ENCODE measurements around the gene ZNF358.

Gene ZNF358

DNA sequence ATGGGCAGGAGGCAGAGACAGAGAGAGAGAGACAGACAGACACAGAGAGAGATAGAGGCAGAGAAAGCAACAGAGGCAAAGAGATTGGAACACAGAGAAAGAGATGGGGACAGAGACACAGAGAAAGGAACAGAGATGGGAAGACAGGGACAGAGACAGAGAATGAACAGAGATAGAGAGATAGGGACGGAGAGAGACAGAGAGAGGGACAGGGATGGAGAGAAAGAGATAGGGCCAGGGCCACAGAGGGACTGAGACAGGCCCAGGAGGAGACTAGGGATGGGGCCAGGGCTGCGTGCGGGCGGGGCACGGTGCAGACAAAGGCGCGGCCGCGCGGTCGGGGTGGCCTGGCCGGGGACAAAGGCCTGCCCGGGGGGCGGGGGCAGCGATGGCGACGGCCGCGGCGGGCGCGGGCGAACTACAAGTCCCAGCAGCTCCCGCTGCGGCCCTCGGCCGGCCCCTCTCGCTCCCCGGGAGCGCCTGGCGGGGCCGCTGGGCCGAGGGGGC is at the start of gene ZNF358:
TSS of gene ZNF358 (plus strand) at position 459 of the 507 bp plus-strand sequence. CDS start 3,140 bp downstream, outside the sequence.
- peak; percentile 74 for DNase-seq (ENCODE audit: low read depth)

DNA sequence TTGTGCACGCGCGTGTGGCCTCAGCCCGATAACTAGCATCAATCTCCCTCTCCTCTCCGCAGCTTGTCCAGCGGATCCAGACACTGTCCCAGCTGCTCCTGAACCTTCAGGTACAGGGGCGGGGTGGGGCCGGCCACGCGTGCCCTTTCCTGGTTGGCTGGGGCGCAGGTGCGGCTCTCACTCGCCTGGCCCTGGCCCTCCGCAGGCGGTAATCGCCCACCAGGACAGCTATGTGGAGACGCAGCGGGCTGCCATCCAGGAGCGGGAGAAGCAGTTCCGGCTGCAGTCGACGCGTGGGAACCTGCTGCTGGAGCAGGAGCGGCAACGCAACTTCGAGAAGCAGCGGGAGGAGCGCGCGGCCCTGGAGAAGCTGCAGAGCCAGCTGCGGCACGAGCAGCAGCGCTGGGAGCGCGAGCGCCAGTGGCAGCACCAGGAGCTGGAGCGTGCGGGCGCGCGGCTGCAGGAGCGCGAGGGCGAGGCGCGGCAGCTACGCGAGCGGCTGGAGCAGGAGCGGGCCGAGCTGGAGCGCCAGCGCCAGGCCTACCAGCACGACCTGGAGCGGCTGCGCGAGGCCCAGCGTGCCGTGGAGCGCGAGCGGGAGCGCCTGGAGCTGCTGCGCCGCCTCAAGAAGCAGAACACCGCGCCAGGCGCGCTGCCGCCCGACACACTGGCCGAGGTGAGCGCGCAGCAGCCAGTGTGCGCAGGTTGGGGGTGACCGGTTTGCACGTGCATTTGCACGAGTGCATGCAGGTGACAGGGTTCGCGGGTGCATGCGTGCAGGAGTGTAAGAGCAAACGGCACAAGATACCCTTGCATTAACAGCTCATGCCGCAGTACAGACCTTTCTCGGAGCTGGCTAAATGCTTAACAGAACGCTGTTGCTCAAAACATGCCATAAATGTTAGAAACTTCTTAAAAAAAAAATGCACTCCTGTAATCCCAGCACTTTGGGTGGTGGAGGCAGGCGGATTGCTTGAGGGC is 48.6 kb upstream of the ZNF358 start:
- DNase-seq (ENCODE audit: low read depth) = no peak

DNA sequence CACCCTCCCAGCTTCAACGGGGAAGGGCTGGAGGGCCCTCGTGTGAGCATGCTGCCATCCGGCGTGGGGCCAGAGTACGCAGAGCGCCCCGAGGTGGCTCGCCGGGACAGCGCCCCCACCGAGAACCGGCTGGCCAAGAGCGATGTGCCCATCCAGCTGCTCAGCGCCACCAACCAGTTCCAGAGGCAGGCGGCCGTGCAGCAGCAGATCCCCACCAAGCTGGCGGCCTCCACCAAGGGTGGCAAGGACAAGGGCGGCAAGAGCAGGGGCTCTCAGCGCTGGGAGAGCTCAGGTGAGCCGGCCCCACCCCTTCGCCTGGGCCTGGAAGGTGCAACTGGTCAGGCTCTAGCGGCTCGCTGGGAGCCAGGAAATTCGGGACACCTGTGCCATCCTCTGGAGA is 47.1 kb upstream of the ZNF358 start:
- no peak for DNase-seq (ENCODE audit: low read depth)

DNA sequence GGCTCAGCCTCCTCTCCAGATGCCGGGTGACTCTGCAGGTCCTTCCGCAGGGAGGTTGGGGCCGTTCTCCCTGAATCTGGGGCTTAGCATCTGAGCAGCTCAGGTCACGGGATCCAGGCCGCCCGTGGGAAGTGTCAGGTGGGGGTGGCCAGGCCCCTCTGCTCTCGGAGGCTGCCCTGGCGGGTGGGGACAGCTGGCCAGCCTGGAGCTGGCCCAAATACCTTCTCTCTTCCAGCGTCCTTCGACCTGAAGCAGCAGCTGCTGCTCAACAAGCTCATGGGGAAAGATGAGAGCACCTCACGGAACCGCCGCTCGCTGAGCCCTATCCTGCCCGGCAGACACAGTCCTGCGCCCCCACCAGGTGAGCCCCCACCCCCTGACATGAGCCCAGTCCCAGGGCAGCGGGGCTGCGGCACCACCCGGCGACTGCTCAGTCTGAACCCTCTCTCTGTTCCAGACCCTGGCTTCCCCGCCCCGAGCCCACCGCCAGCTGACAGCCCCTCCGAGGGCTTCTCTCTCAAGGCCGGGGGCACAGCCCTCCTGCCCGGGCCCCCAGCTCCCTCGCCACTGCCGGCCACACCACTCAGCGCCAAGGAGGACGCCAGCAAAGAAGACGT is 46.1 kb upstream of the ZNF358 start:
- no peak for DNase-seq (ENCODE audit: low read depth)

DNA sequence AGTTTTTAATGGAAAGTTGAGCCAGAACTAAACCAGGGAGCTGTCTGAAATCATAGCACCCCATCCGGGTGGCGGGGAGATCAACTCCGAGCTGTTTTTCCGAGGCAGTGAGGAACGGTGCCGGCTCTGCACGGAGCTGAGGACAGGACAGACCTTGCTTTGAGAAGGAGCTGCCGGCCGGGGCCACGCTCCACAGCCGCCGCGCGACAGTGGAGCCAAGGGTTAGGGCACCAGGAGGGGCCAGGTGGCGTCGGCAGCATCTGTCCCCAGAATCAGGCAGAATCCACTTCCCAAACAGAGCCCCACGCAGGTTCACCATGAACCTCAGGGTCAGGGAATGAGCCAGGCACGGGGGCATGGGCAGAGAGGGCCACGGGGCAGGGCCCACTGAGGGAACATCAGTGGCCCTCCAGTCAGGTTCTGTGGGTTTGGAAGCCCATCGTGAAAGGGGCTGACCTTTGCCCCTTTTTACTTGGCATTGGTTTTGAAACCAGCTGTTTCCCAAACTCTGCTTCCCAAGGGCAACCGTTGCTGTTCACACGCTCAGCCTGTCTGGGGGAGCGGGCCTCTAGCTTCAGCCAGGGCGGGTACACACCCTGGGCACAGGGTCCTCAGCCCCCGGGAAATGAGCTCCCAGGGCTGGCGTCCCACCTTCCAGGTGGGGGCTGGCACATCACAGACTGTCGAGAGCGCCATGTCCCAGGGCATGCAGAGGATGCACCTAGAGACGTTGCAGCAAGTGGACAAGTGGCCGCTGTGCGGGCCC is 45.2 kb upstream of the ZNF358 start:
- no peak for DNase-seq (ENCODE audit: low read depth)

DNA sequence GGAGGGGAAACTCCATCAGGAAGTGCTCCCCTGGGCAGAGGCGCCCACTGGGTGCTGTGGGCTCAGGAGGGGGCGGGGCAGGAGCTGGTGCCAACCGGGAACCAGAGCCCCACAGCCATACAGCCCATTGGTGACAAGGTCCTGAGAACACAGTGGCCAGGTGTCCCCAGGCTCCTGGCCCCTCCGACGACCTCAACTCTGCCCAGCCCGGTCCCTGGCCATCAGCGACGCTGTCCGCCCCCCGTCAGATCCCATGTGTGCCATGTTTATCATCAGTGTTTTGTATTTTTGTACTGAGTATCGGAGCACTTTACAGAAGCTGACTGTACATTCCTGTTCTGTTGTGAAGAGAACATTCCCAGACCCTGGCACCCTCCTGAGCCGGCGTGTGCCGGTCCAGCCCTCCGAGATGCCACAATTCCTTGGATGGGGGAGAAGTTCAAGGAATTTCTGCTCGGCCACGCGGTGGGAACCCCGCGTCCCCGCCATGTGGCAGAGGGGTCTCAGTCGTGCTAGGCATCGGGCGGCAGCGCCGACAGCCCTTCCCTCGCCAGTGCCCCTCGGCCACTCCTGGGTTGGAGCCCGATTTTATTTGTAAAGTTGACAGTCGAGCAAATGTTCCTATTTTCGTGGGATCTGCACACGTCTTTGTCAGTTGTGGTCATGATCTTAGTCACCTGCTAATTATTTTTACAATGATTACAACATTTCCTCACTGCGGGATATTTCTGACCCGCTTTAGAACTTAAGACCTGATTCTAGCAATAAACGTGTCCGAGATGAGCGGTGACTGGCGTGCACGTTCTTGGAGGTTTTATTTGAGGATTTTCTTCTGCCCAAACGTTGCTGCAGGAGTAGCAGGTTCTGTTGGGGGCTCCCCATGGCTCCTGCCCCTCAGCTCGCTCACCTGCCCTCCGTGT is 43.9 kb upstream of the ZNF358 start:
- no peak for DNase-seq (ENCODE audit: low read depth)

DNA sequence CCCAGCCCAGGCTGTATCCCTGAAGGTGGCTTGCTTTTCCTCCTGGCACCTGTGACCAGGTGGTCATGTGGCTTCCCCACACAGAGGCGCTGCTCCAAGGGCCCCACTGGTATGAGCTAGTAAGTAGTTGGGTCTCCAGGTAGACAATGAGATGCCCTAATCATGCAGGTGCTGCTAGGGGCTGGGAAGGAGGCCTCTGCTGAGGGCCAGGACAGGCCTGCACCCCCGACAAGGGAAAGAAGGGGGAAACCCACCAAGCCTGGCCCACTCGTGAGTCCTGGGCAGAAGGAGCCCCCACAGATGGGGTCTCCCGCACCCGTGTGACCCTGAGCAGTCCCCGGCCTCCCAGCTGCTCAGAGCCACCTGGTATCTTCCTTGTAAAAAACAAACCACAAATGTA is 40.2 kb upstream of the ZNF358 start:
- no peak for DNase-seq (ENCODE audit: low read depth)

DNA sequence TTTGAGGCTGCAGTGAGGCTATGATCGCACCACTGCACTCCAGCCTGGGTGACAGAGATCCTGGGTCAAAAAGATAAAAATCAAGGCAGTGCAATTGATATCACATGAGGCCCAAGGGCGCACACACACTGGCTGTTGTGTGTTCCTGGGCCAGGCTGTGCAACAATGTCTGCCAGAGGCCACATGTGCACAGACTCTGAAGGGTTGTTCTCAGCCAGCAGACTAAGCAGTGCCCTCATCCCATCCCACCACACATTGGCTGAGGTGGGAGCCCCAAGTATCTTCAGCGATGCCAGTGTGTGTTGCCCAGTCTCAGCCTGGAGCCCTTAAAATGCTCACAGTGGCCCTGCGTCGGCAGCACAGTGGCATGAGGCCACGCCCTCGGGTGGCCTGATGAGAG is 39.7 kb upstream of the ZNF358 start:
- DNase-seq (ENCODE audit: low read depth) = no peak

DNA sequence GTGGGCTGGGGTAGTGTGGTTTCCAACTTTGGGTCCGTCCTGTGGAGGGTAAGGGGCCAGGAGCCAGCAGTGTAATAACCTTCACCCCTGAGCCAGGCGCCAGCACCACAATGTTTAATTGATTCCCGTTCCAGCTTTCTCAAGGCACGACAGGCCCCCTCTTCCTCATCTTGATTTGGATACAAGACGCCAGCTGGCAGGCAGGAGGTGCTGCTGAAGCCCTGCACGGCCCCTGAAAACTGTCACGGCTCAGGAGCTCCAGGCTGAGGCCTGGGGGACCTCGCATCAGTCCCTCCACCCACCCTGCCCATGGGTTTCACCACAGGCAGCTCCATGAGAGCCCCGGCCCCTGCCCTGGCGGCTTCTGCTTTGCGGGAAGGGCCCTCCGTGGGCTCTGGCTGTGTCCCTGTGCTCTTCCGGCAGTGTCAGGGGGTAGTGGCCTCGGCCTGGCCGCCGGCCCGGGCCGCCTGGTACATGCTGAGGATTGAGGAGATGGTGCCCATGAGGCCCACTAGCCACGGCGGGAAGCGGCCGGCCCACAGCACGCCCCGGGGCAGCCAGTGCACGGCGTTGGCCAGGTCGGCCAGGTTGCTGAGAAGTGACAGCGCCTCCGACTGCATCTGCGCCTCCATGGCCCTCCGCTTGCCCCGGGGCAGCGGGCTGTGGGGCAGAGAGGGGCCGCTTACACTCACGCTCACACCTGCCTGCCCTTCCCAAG is 39.0 kb upstream of the ZNF358 start:
- no peak for DNase-seq (ENCODE audit: low read depth)

DNA sequence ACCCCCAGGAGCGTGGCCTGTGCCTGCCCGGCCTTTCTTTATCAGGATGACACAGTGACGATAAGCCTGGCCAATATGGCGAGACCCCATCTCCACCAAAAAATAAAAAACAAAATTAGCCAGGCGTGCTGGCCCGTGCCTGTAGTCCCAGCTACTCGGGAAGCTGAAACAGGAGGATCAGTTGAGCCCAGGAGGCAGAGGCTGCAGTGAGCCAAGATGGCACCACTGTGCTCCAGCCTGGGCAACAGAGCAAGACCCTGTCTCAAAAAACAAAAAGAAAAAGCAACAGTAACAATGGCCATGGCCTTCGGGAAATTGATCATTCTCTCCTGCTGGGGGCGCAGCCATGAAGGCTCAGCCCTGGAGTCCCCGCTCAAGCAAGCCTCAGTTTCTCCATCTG is 38.1 kb upstream of the ZNF358 start:
- DNase-seq (ENCODE audit: low read depth) = no peak

DNA sequence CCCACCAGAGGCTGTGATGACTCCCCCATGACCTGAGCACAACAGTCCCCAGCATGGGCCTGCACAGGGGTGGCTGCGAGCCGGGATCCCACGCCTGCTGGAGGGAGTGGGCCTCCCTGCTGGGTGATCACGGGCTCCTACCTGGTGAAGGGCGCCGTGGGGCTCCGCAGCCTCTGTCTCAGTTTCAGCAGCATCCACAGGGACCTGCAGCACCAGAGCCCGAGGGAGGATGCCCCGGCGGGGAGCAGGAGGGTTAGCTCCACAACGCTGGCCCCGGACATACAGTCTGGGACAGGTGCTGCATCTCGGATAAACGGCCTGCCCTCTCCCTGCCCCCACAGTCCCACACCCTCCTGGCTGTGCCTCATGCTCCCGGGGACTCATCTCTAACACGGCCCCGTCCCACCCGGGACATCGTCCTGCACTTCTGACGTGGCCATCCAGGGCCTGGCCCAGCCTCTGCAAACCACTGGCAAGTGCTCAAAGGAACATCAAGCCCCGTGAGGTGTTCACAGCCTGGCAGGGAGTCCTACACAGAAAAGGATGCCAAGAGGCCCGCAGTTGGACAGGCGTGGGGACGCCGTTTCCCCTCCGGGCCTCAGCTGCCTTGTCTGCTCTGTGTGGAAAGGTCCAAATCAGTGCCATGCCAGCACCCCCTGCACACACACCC is 37.6 kb upstream of the ZNF358 start:
- no peak for DNase-seq (ENCODE audit: low read depth)

DNA sequence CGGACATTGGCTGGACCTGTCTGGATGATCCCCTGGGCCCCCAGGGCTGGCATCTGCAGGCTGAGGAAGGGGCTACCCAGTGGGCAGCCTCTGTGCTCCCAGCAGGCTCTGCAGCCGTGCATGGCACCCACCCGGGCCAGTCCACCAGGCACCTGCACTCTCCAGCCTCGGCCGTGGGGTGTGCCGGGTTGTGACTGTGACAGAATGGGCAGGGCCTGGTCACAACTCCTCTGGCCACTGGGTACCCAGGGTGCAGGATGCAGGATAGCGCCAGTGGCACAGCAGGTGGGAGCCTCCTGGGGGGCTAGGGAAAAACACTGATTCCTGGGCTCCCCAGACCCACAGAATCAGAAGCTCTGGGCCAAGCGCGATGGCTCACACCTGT is 37.1 kb upstream of the ZNF358 start:
- DNase-seq (ENCODE audit: low read depth) = no peak

DNA sequence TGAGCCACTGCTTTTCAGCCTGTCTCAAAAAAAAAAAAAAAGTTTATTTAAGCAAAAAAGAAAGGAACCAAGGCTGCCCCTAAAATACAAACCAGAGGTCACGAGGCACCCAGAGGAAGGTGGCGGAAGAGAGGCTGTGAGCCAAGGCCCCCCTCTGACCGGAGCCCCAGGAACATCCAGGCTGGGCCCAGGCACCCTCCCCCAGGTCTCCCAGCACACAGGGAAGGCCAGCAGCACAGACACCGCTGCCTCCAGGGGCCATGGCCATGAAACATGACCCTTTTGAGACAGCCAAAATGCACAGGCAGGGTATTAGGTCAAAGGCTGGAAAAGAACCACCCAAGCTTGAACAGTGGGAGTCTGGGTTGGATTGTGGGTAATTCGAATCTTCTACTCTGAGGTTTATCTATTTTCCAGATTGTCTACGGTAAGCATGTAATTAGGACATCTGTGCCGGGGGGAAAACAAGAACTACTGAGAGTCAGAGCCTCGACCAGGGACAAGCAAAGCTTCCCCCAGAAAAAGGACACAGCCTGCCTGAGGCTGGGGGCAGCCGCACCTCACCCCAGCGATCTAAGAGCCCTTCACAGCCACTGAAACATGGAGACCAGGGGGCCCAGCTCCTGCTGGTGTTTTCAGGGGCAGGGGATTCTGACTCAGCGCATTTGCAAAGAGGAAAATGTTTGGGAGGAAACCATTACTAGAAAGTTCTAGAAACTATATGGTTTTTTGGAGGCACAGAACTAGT is 35.5 kb upstream of the ZNF358 start:
- DNase-seq (ENCODE audit: low read depth) = no peak

DNA sequence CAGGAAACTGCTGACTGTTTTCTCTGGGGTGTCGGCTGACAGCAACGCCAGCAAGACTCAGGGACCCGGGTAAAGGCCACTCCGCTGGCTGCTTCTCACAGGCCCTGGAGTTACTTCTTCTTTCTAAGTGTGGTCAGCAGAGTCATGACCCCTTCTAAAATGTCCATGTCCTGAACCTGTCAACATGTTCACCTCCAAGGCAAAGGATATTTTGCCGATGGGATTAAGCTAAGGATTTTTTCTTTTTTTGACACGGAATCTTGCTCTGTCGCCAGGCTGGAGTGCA is 35.0 kb upstream of the ZNF358 start:
- DNase-seq (ENCODE audit: low read depth) = no peak

DNA sequence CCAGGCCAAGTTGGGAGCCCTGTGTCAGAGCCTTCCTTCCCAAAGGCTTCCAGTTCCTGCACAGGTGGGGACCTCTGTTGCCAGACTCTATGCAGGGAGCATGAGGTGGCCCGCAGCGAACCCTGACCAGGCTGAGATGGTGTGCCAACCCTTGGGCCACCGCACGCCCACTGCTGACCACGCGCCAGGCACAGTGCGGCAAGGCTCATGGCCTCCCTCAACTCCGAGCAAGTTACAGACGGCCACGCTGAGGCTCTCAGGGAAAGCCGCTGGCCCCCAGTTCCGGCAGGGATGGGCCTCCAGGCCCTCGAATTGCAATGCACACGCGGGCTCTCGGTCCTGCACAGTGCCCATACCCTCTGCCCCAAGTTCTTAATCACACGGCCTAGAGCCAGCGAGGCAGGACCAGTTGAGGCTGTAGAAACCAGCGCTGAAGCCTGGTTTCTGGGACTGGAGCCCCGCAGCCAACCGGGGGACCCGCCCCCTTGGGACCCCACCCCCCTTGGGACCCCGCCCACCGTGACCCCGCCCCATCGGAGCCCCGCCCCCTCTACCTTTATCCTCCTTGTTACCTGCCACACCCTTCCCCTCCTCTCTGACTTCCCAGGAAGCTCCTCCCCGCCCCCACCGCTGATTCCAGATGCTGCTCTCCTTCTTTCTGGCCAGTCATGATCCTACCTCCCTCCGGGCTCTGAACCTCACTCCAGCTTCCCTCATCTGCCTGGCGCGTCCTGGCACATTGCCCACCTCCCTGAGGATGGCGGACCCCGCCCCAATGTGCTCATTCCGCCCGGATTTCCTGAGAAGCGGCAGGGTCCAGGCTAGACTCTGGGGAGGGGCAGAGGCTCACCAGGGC is 33.1 kb upstream of the ZNF358 start:
- no peak for DNase-seq (ENCODE audit: low read depth)

DNA sequence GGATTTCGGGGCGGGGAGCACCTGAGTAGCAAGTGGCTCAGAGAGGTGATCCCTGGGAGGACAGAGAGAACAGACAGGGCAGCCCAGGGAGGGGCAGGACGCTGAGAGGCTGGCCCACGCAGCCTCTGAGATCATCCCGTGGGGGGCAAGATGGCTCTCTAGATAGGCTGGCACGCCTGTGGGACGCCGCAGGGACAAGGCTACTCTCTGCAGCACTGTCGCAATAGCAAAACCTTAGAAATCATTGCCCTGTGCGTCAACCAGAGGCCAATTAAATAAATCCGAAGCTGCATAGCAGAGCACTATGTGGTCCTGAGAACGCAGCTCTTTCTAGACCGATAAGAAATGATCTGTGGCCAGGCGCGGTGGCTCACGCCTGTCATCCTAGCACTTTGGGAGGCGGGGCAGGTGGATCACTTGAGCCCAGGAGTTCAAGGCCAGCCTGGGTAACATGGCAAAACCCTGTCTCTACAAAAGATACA is 32.1 kb upstream of the ZNF358 start:
- DNase-seq (ENCODE audit: low read depth) = no peak

DNA sequence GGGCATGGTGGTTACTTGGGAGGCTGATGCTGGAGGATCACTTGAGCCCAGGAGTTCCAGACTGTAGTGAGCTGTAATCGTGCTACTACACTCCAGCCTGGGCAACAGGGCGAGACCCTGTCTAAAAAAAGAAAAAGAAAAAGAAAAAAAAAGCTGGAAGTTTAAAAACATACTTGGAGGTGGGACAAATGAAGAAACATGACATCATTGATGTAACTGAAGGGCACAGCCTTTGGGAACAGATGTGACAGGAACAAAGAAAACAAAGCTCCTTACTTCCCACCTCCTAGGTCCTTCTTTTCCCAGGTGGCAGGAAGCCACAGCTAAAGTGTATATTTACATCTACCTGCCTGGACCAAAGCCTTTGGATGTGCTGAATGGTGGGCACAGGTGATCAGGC is 29.0 kb upstream of the ZNF358 start:
- DNase-seq (ENCODE audit: low read depth) = no peak

DNA sequence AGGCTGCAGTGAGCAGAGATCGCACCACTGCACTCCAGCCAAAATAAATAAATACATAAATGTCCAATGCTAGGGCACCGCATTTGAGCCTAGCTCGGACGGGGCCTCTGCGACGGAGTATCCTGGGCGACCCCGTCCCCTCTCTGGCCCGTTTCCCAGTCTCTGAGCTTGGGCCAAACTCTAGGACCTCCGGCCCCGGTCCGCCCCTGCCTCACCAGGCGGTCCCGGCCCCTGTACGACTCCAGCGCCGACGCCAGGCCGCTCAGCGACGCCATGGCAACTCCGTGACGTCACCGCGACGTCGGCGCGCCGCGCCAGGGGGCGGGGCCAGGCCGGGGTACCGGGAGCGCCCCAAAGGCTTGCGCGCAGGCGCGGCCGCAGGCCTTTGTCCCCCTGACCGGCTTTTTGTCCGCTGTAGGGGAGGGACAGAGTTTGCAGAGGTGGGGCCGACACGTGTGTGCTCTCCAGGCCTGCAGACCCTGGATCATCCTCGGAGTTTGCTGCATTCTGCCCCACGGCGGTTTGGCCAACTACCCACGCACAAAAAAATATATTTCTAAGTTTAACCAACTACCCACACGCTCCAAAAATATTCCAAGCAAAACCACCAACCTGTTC is 27.1 kb upstream of the ZNF358 start, which contains the start of gene PEX11G:
TSS of gene PEX11G (minus strand) at position 300 of the 618 bp plus-strand sequence. CDS start at position 275, 25 bp downstream.
- DNase-seq (ENCODE audit: low read depth) = peak; percentile 81
